Measurements from ENCODE around the gene PRKN. TPM values are rescaled to one million over a fixed set of nuclear protein-coding genes. Genes with fewer than 3 reads are reported as not detected.

PRKN gene
- total RNA-seq, 2 donors from 2014 or later: 15.7 to 19.3 TPM

GRCh38 chr6:162488444-162488843 is 239.1 kb downstream of the PRKN start:
- no peaks in the 10 kb centered on the region for H3K36me3 ChIP-seq
- H3K4me3 ChIP-seq: no peak overlapping the region
- H3K27me3 ChIP-seq: no peaks in the 10 kb centered on the region
- peaks cover 0 to 15% of the 10 kb centered on the region in 2 donors for H3K4me1 ChIP-seq
- TF ChIP-seq CTCF (IDR thresholded peaks at IDR 0.05): no peak
- no peak overlapping the region for H3K27ac ChIP-seq
- H3K9me3 ChIP-seq: no peaks in the 10 kb centered on the region
- DNase-seq (ENCODE audit: low spot score): no peak

DNA sequence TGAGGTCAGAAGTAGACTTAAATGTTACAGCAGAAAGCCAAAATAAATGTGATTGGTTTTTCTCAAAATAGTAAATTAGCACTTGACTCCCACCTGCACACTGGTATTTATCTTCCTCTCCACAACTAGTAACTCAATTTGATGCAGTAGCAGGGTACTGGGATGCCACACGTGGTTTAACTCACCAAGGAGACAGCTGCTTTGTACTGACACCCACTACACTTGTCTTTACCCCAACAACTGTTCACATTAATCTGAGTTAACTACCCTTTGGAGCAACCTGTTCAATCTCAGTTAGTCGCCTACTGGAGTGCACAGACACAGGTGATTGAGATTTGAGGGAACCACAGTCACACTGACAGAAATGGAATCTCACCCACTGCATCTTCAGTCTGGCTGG is 242.1 kb downstream of the PRKN start:
- no peak for TF ChIP-seq CTCF (IDR thresholded peaks at IDR 0.05)
- peaks cover 0 to 14% of the 10 kb centered on the region in 2 donors for H3K4me1 ChIP-seq
- peak overlapping the region in 1 of 2 donors; percentile 27 for H3K4me3 ChIP-seq
- H3K27ac ChIP-seq: no peak overlapping the region
- DNase-seq (ENCODE audit: low spot score): no peak
- no peaks in the 10 kb centered on the region for H3K36me3 ChIP-seq
- H3K9me3 ChIP-seq: no peaks in the 10 kb centered on the region
- H3K27me3 ChIP-seq: no peaks in the 10 kb centered on the region

GRCh38 chr6:162481938-162482337 is 245.6 kb downstream of the PRKN start:
- Histone ChIP-seq H3K4me1 (peaks cover 0 to 19% of the 10 kb centered on the region in 2 donors), H3K27me3 (no peaks in the 10 kb centered on the region), H3K27ac (no peak overlapping the region), H3K9me3 (no peaks in the 10 kb centered on the region), H3K36me3 (no peaks in the 10 kb centered on the region), H3K4me3 (no peak overlapping the region)
- TF ChIP-seq CTCF (IDR thresholded peaks at IDR 0.05): no peak
- no peak for DNase-seq (ENCODE audit: low spot score)

- Histone ChIP-seq H3K4me3 (no peak overlapping the region), H3K27ac (no peak overlapping the region), H3K9me3 (no peaks in the 10 kb centered on the region), H3K36me3 (no peaks in the 10 kb centered on the region), H3K4me1 (peaks cover 0 to 19% of the 10 kb centered on the region in 2 donors), H3K27me3 (no peaks in the 10 kb centered on the region)
- no peak for TF ChIP-seq CTCF (IDR thresholded peaks at IDR 0.05)
- no peak for DNase-seq (ENCODE audit: low spot score)
These were observed 246.2 kb downstream of the PRKN start for GRCh38 chr6:162481320-162481719.

DNA sequence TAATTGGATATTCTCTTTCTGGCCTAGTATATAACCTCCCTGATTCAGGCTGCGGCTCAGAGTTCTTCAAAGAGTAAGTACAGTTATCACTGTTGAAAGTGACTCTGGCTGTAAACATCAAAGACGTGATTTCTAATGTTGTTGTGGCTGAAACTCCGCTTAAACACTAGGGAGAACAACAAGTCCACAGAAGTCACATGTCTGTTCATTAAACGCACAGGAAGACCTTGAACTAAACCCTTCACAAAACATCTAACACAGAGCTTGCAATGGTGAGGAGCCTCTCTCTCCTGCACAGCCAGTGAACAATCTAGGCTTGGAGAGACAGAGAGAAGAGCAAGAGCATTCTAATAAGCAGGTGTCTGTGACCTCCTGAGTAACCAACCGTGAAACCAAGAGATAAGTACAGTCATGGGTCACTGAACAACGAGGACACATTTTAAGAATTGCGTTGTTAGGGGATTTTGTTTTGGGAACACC is 249.3 kb downstream of the PRKN start:
- DNase-seq (ENCODE audit: low spot score): no peak
- H3K9me3 ChIP-seq: no peaks in the 10 kb centered on the region
- H3K4me3 ChIP-seq: no peak overlapping the region
- no peaks in the 10 kb centered on the region for H3K27me3 ChIP-seq
- H3K36me3 ChIP-seq: no peaks in the 10 kb centered on the region
- H3K4me1 ChIP-seq: peaks cover 0 to 12% of the 10 kb centered on the region in 2 donors
- TF ChIP-seq CTCF (IDR thresholded peaks at IDR 0.05): no peak
- peak overlapping the region; percentile 48 to 54 for H3K27ac ChIP-seq

DNA sequence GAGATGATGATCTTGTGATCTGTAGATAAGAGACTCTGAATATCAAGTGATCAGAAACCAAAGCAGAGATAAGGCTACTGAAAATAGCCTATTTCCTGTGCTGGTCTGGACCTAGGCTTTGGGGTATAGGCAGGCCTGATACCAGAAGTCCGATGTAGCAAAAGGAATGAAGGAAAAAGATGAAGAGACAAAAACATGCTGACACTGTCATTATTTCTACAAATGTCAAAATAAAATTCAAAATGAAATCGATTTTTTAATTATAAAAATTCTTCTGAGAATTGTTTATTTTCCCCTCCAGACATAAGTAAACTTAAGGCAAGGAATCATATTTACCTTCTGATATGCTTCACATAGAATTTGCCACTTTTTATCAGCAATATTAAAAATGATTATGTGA is 252.8 kb downstream of the PRKN start:
- no peak overlapping the region for H3K4me3 ChIP-seq
- no peaks in the 10 kb centered on the region for H3K36me3 ChIP-seq
- DNase-seq (ENCODE audit: low spot score): no peak
- no peak overlapping the region for H3K27ac ChIP-seq
- no peaks in the 10 kb centered on the region for H3K9me3 ChIP-seq
- no peak for TF ChIP-seq CTCF (IDR thresholded peaks at IDR 0.05)
- H3K27me3 ChIP-seq: no peaks in the 10 kb centered on the region
- peaks cover 0 to 5% of the 10 kb centered on the region in 2 donors for H3K4me1 ChIP-seq
